HepG2 (cell line): ENCODE results near the gene SLC12A5. TPM values are rescaled to one million over a fixed set of nuclear protein-coding genes. Genes with fewer than 3 reads are reported as not detected.

Experiments used
- AKAP8 ChIP-seq: sonication (generic); formaldehyde crosslinking; IDR thresholded peaks from 2 replicates; pipeline ENCODE4 v1.5.1; 2020; ENCODE audit warnings: mild to moderate bottlenecking, missing genetic modification reagents
- ARNTL ChIP-seq: sonication (generic); formaldehyde crosslinking; IDR thresholded peaks from 2 replicates; pipeline ENCODE4 v1.4.0; 2020; ENCODE audit warnings: mild to moderate bottlenecking, missing genetic modification reagents
- DZIP1 ChIP-seq: sonication (generic); formaldehyde crosslinking; IDR thresholded peaks from 2 replicates; pipeline ENCODE4 v1.5.0; 2020; ENCODE audit warnings: mild to moderate bottlenecking, missing genetic modification reagents
- ELK4 ChIP-seq: sonication (generic); formaldehyde crosslinking; IDR thresholded peaks from 2 replicates; pipeline ENCODE4 v1.9.0; 2021; ENCODE audit warnings: missing genetic modification reagents, borderline replicate concordance
- ERF ChIP-seq: IDR thresholded peaks from 2 replicates; pipeline ENCODE4 v1.6.1; 2018; ENCODE audit warnings: missing biosample characterization, missing genetic modification reagents
- HNRNPH1 ChIP-seq: fragments of 200-400 bp; formaldehyde crosslinking; optimal IDR thresholded peaks from 2 replicates; pipeline ENCODE3; 2017; ENCODE audit warnings: mild to moderate bottlenecking, low read depth, low read length
- HNRNPUL1 ChIP-seq: fragments of 200-400 bp; formaldehyde crosslinking; IDR thresholded peaks from 2 replicates; pipeline ENCODE4 v1.6.1; 2017; ENCODE audit warnings: low read depth, mild to moderate bottlenecking, low read length, moderate library complexity
- MTF1 ChIP-seq: sonication (generic); formaldehyde crosslinking; IDR thresholded peaks from 2 replicates; pipeline ENCODE4 v1.5.0; 2020; ENCODE audit warnings: missing genetic modification reagents
- NR0B2 ChIP-seq: sonication (generic); formaldehyde crosslinking; IDR thresholded peaks from 2 replicates; pipeline ENCODE4 v1.4.0; 2020; ENCODE audit warnings: mild to moderate bottlenecking, missing genetic modification reagents
- NR2F6 ChIP-seq, 2 experiments: IDR thresholded peaks; 2 replicates each; pipeline ENCODE4 v1.6.1; 2016; ENCODE audit warnings: antibody characterized with exemption in 1 of 2, mild to moderate bottlenecking in 1 of 2
- ZMYM3 ChIP-seq: sonication (generic); formaldehyde crosslinking; IDR thresholded peaks from 2 replicates; pipeline ENCODE4 v1.5.1; 2020; ENCODE audit warnings: mild to moderate bottlenecking, missing genetic modification reagents
- ZNF33B ChIP-seq: sonication (generic); formaldehyde crosslinking; IDR thresholded peaks from 2 replicates; pipeline ENCODE4 v1.5.1; 2020; ENCODE audit warnings: mild to moderate bottlenecking, missing genetic modification reagents
- ZNF496 ChIP-seq: sonication (generic); formaldehyde crosslinking; IDR thresholded peaks from 2 replicates; pipeline ENCODE4 v1.8.1; 2023; ENCODE audit warnings: mild to moderate bottlenecking, moderate library complexity, missing genetic modification reagents; ENCODE audit not compliant: insufficient replicate concordance
- ZNF550 ChIP-seq: sonication (generic); formaldehyde crosslinking; IDR thresholded peaks from 2 replicates; pipeline ENCODE4 v1.4.0; 2020; ENCODE audit warnings: mild to moderate bottlenecking, missing genetic modification reagents, borderline replicate concordance
- ZNF580 ChIP-seq: IDR thresholded peaks from 2 replicates; pipeline ENCODE4 v1.6.1; 2016; ENCODE audit warnings: low read depth, borderline replicate concordance
- polyA plus RNA-seq, 8 experiments: library from polyadenylated mRNA; depleted of rRNA in 3 of 8; stranded (reverse) in 7 of 8; unstranded in 1 of 8; fragments of >200 nt; fragmentation: Illumina TruSeq in 4 of 8; extraction: Trizol in 4 of 8; gene quantifications; 2 replicates each; pipeline versions ENCODE4 v1.2.1 to v1.2.3, GENCODE V29; 2011 to 2016; ENCODE audit warnings: low read depth in 4 of 8, missing spikeins in 1 of 8, mixed read lengths in 1 of 8; ENCODE audit not compliant: insufficient read depth in 1 of 8
- total RNA-seq, 5 experiments: library from RNA; depleted of rRNA; stranded (reverse); fragments of >200 nt; fragmentation: Illumina TruSeq; extraction: Trizol; gene quantifications; 2 replicates each; pipeline ENCODE4 v1.2.3, GENCODE V29; 2016; ENCODE audit warnings: low read depth in 1 of 5
- TF ChIP-seq, protein P1 (sequence below): IDR thresholded peaks from 2 replicates; pipeline ENCODE4 v1.6.1; 2016; ENCODE audit warnings: missing genetic modification reagents, missing compliant biosample characterization

Gene SLC12A5
- total and polyA plus RNA-seq, 2 of the 13 experiments (the other 11 are each of a cell fraction or from before 2014, with no cell fraction given): 4.3 to 5.4 TPM

DNA sequence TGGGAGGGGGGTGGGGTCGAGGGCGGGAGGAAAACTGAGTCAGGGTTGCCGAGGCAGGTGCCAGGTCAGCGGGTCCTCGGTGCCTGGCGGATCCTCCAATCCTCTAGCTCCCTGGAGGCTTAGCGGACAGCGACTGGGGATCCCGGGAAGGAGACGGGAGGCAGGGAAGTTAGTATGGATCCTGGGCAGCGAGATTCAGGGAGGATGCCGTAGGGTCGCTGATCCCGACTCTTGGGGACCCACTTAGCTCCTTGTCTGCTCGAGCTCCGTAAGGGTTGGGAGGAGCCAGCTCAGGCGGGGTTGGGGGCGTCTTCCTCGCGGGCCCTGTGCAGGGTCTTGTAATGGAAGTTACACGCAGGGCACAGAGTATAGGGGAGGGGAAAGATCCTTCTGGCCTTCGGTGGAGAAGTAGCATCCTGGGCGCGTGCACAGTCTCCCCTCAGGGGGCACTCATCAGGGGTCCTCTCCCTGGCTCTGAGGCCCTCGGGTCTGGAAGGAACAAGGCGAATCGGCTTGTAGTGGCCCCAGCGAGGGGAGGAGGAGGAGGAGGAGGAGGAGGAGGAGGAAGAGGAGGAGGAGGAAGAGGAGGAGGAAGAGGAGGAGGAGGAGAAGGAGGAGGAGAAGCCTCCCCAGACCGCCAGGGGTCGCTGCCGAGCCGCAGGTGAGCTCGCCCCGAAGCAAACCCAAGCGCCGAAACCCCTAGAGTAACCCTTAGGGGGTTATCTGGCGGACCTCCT is 6.4 kb upstream of the SLC12A5 start (continued):
- no peak for TF ChIP-seq AKAP8 (CRISPR knock-in tag)
- TF ChIP-seq DZIP1: no peak
- no peak for TF ChIP-seq ZNF496 (CRISPR knock-in tag)
- no peak for TF ChIP-seq HNRNPH1
- TF ChIP-seq ARNTL (CRISPR knock-in tag): no peak
- TF ChIP-seq, protein P1, sequence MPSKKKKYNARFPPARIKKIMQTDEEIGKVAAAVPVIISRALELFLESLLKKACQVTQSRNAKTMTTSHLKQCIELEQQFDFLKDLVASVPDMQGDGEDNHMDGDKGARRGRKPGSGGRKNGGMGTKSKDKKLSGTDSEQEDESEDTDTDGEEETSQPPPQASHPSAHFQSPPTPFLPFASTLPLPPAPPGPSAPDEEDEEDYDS: no peak
- TF ChIP-seq MTF1 (CRISPR knock-in tag): no peak
- TF ChIP-seq ELK4 (CRISPR knock-in tag): no peak
- no peak for TF ChIP-seq ZNF550 (CRISPR knock-in tag)
- TF ChIP-seq ZMYM3: peak; percentile 22; the same call in 1 of the 2 replicates
- TF ChIP-seq ZNF33B (CRISPR knock-in tag): no peak
- TF ChIP-seq ERF: no peak
- TF ChIP-seq NR0B2: no peak
- TF ChIP-seq NR2F6 (IDR thresholded peaks at IDR 0.05): no peak
- no peak for TF ChIP-seq NR2F6 (CRISPR knock-in tag; IDR thresholded peaks at IDR 0.05)
- TF ChIP-seq HNRNPUL1: no peak
- no peak for TF ChIP-seq ZNF580 (CRISPR knock-in tag)
